Suppressor macrophage treated with lipopolysaccharide for 1 hour (primary cell): ENCODE results near the gene RETREG3.
"Not testable (repeated sequence)": the region's sequence is repeated elsewhere in the genome, so short reads cannot be mapped to it uniquely, and the experiment has no call there.

Experiments
- DNase-seq, 3 donors: peaks; one replicate each; pipeline ENCODE4 v3.0.0-alpha.2; 2020 to 2022

RETREG3 gene

GRCh38 chr17:42609182-42609813, at the start of gene RETREG3, which contains the start of gene TUBG1:
RETREG3 (minus strand) TSS chr17:42609374; CDS start chr17:42609324, 50 bp downstream.
TUBG1 (plus strand) TSS chr17:42609683; CDS start chr17:42609738, 55 bp downstream.
- DNase-seq = peak; percentile 100

GRCh38 chr17:42657824-42658588, 48.8 kb upstream of the RETREG3 start:
- DNase-seq = no peak

- no peak for DNase-seq
Measured at GRCh38 chr17:42655528-42655927, 46.4 kb upstream of the RETREG3 start.

DNA sequence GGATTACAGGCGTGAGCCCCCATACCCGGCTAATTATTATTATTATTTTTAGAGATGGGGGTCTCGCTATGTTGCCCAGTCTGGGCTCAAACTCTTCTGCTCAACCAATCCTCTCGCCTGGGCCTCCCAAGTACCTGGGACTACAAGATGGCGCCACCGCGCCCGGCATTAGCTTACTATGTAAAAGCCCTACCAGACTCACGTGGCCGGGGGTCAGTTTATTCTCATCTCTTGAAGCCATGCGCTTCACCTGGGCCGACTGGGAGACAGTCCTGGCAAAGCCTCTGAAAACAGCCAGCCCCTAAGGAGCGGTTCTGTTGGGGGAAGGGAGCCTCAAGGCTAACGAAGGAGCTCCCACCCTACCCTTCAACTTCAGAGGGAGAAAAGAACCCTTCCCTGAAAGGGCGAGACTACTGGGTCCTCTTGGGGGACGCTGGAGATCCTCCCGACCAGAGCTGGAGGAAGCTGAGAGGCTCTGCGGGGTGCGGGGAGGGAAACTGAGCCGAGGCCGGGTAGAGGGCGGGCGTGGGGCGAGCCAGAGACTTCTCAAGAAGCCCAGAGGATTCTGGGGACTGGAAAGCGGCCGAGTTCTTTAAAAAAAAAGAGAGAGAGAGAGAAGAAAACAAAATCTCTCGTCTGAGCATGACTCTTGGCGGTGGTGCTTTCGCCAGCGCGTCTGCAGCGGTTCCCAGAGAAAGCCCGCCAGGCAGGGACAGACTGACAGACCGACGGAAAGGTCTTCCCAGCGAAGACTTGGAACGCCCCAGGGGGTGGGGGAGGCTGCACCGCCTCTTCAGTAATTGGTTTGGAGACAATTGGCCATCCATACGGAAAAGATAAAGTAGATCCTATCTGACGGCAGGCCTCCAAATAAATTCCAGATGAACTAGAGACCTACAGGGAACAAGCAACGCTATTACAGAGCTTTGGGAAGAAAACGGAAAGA, 44.3 kb upstream of the RETREG3 start:
- DNase-seq = peak in 1 of 3 donors; percentile 19

- no peak for DNase-seq
Measured at GRCh38 chr17:42651392-42651791, 42.2 kb upstream of the RETREG3 start.

DNA sequence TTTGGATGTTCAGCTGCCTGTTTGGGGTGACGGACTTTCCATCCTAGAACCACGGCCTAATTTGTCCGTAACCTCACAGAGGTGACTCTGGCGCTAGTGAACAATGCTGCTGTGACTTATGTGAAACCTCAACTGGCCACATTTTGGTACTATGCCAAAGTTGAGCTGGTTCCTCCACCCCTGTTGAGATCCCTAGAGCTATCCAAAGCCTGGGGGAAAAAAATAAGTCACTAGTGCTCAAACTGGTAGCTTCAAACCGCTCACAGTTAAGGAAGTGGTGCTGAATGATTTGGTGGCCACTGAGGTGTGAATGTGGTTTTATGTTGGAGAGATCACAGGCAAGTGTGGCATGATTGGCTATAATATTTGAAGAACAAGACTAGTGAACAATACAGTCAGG, 38.6 kb upstream of the RETREG3 start:
- no peak for DNase-seq

GRCh38 chr17:42642336-42642735, 33.2 kb upstream of the RETREG3 start:
- no peak for DNase-seq

- DNase-seq = no peak
Measured at GRCh38 chr17:42640121-42640520, 30.9 kb upstream of the RETREG3 start.

- no peak for DNase-seq
Measured at GRCh38 chr17:42639525-42640113, 30.4 kb upstream of the RETREG3 start.

GRCh38 chr17:42632949-42633444, 23.8 kb upstream of the RETREG3 start:
- no peak for DNase-seq

DNA sequence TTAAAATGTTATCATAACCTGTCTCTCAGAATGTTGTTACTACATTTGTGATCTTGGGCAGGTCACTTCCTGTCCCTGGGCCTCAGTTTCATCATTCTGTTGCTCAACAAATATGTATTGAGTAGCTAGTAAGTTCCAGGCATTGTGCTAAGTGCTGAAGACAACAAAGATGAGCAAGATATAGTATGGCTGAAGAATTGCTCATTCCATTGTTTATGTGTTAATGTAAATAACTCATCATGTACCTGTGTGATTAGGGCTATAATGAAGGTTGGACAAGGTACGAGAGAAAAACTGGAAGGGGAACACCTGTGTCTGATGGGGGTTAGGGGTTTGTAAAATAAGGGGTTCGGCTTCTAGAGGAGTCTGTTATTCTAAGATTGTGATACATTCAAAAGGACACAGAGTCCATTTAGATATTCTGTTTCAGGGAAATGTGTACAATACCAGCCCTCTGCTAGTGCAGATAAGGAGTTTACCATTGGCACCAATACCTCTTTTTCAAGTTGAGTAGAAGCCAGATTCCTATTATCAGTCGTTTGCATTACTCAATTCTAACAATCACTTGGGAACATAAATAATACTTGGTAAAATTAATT, 20.3 kb upstream of the RETREG3 start:
- DNase-seq = peak; percentile 28 to 42 (median 30)

DNA sequence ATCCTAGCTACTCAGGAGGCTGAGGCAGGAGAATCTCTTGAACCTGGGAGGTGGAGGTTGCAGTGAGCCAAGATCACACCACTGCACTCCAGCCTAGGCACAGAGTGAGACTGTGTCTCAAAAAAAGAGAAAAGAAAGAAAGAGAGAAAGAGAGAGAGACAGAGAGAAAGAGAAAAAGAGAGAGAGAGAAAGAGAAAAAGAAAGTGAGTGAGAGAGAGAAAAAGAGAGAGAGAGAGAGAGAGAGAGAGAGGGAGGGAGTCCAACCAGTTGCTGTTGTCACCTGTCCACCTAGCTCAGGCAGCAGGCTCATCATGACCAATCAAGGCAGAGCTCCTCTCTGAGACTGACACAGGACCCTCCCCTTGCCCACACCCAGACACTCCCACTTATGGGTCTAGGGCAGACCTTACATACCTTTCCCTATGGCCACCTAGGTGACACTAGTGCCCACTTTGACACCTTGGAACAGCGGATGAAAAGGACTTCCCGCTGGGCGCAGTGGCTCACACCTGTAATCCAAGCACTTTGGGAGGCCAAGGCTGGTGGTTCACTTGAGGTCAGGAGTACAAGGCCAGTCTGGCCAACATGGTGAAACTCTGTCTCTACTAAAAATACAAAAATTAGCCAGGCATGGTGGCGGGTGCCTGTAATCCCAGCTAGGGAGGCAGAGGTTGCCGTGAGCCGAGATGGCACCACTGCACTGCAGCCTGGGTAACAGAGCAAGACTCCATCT, 18.0 kb upstream of the RETREG3 start:
- not testable (repeated sequence) for DNase-seq

DNA sequence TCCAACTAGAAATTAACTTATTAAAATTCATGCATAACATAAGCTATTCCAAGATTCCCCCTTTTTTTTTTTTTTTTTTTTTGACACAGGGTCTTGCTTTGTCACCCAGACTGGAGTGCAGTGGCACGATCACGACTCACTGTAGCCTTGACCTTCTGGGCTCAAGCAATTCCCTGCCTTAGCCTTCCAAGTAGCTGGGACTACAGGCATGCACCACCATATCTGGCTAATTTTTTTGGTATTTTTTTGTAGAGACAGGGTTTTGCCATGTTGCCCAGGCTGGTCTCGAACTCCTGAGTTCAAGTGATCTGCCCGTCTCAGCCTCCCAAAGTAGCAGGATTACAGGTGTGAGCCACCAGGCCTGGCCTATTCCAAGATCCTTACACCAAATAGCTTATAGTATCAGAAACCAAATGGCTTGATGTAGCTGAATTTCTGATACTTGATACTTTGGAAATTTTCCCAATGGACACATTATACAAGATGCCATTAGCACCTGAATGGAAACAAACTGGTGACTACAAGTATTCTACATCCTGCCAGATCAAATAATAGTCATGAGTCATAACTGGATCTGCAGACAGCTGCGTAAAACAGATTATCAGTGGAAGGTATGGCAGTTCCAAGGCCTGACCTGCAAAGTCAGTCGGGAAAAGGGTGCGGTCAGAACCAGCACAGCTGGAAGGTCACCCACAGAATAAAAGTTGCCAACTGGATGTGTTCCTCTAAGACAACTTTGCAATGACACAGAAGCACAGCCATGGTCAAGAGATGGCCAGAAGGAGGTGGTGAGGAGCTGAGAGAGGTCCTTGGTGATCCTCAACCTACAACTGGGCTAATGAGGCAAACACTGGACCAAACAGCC, 14.8 kb upstream of the RETREG3 start:
- no peak for DNase-seq

DNA sequence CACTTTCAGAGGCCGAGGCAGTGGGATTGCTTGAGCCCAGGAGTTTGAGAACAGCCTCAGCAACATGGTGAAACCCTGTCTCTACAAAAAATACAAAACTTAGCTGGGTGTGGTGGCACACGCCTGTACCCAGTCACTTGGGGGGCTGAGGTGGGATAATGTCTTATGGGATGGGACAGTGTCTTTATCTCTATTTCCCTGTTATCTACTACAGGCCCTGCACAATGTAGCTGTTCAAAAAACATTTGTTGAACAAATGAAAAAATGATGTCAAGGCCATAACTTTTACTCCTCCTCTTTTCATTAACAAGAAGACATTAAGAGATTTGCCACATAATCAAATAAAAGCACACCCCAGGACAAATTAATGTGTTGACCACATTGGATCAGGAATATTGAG, 14.1 kb upstream of the RETREG3 start:
- DNase-seq = no peak

GRCh38 chr17:42621987-42622386, 12.8 kb upstream of the RETREG3 start:
- not testable (repeated sequence) for DNase-seq

- DNase-seq = no peak
Measured at GRCh38 chr17:42618442-42619150, 9.4 kb upstream of the RETREG3 start.

GRCh38 chr17:42617956-42618431, 8.8 kb upstream of the RETREG3 start:
- no peak for DNase-seq

- no peak for DNase-seq
Measured at GRCh38 chr17:42613699-42614295, 4.6 kb upstream of the RETREG3 start.

DNA sequence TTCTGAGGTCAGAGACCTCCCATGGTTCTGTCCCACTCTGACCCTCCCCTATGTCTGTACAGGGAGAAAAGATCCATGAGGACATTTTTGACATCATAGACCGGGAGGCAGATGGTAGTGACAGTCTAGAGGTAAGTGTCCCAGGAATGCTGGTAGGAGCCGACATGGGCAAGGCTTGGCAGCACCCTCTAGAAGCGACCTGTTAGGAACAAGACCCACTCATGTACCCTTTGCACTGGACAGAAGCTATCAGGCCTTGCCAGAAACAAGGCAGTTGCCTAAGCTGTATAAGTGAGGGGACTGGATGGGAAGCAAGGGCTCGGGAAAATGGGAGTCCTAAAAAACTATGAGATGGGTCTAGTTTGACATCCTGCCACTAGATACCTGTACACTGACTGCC, 2.8 kb upstream of the RETREG3 start:
- no peak for DNase-seq
